IPS DF 6.9 (cell line): ENCODE measurements around the gene NCAM2.
A peak's percentile ranks its signal among the peaks of the same experiment; 100 is the strongest.

ENCODE experiments used
- DNase-seq: peaks from one replicate; pipeline ENCODE4 v3.0.0-alpha.2; 2013; ENCODE audit warnings: low read depth, low spot score
- H3K27ac ChIP-seq: one replicate; pipeline ENCODE4 v1.5.1; 2013; ENCODE audit warnings: low read length, control low read depth
- H3K27me3 ChIP-seq: 2 replicates; pipeline ENCODE4 v1.6.1; 2013; ENCODE audit warnings: mild to moderate bottlenecking, low read length; ENCODE audit not compliant: control insufficient read depth, insufficient read depth
- H3K36me3 ChIP-seq: 2 replicates; pipeline ENCODE4 v1.6.1; 2013; ENCODE audit warnings: low read length; ENCODE audit not compliant: control insufficient read depth, insufficient read depth
- H3K4me1 ChIP-seq: 2 replicates; pipeline ENCODE4 v1.6.1; 2013; ENCODE audit warnings: low read length; ENCODE audit not compliant: control insufficient read depth, insufficient read depth
- H3K4me3 ChIP-seq: 2 replicates; pipeline ENCODE4 v1.5.1; 2013; ENCODE audit warnings: mild to moderate bottlenecking, low read length
- H3K9me3 ChIP-seq: 2 replicates; pipeline ENCODE4 v1.6.1; 2013; ENCODE audit warnings: low read length, inconsistent platforms; ENCODE audit not compliant: control insufficient read depth, insufficient read depth
- WGBS: extraction: QIAGEN DNeasy Blood & Tissue Kit; methylation state at CpG from one replicate; pipeline ENCODE4 v1.1.7; 2013; ENCODE audit warnings: mixed read lengths, missing lambda C conversion rate; ENCODE audit not compliant: insufficient read length, insufficient coverage; 5-methylcytosine and 5-hydroxymethylcytosine counted together

The NCAM2 gene

GRCh38 chr21:20997636-20998455 is at the start of gene NCAM2:
Gene NCAM2, plus strand, starts transcription at chr21:20998409.
- peaks cover 7% of the 10 kb centered on the region; the same call in 1 of the 2 replicates for H3K27me3 ChIP-seq
- no peaks in the 10 kb centered on the region for H3K9me3 ChIP-seq
- no peaks in the 10 kb centered on the region for H3K36me3 ChIP-seq
- no peak within 1 kb of the TSS for H3K27ac ChIP-seq
- H3K4me3 ChIP-seq, result peak within 1 kb of the TSS; percentile 71; the same call in 1 of the 2 replicates
- WGBS, result no CpG with 5 or more reads among the region's 86 CpGs
- no peak for DNase-seq
- H3K4me1 ChIP-seq, result no peaks in the 10 kb centered on the region; the same call in 1 of the 2 replicates

- no peaks in the 10 kb centered on the region for H3K36me3 ChIP-seq
- H3K27me3 ChIP-seq, result no peaks in the 10 kb centered on the region
- WGBS, result no CpG with 5 or more reads among the region's 4 CpGs
- no peaks in the 10 kb centered on the region for H3K4me1 ChIP-seq
- DNase-seq, result no peak
- H3K9me3 ChIP-seq, result no peaks in the 10 kb centered on the region
- H3K4me3 ChIP-seq, result no peak overlapping the region
- no peak overlapping the region for H3K27ac ChIP-seq
These were observed 48.3 kb upstream of the NCAM2 start for GRCh38 chr21:20949884-20950283.

GRCh38 chr21:20965816-20966215 is 32.4 kb upstream of the NCAM2 start:
- Histone ChIP-seq H3K36me3 (no peaks in the 10 kb centered on the region), H3K9me3 (no peaks in the 10 kb centered on the region), H3K4me1 (no peaks in the 10 kb centered on the region), H3K27me3 (no peaks in the 10 kb centered on the region), H3K27ac (no peak overlapping the region), H3K4me3 (no peak overlapping the region)
- no peak for DNase-seq
- no CpG with 5 or more reads among the region's 1 CpG for WGBS

GRCh38 chr21:20968391-20968790 is 29.8 kb upstream of the NCAM2 start:
- WGBS, result no CpG with 5 or more reads among the region's 4 CpGs
- Histone ChIP-seq H3K4me3 (no peak overlapping the region), H3K36me3 (no peaks in the 10 kb centered on the region), H3K27ac (no peak overlapping the region), H3K9me3 (no peaks in the 10 kb centered on the region), H3K4me1 (no peaks in the 10 kb centered on the region), H3K27me3 (no peaks in the 10 kb centered on the region)
- DNase-seq, result no peak

- Histone ChIP-seq H3K4me3 (no peak overlapping the region), H3K36me3 (no peaks in the 10 kb centered on the region), H3K4me1 (no peaks in the 10 kb centered on the region), H3K27me3 (no peaks in the 10 kb centered on the region), H3K9me3 (no peaks in the 10 kb centered on the region), H3K27ac (no peak overlapping the region)
- DNase-seq, result no peak
- WGBS, result no CpG with 5 or more reads among the region's 1 CpG
These were observed 27.5 kb upstream of the NCAM2 start for GRCh38 chr21:20970691-20971090.

- no peaks in the 10 kb centered on the region for H3K4me1 ChIP-seq
- no peak overlapping the region for H3K4me3 ChIP-seq
- no peaks in the 10 kb centered on the region for H3K27me3 ChIP-seq
- no peaks in the 10 kb centered on the region for H3K9me3 ChIP-seq
- WGBS, result no CpG with 5 or more reads among the region's 2 CpGs
- DNase-seq, result peak; percentile 18
- H3K36me3 ChIP-seq, result no peaks in the 10 kb centered on the region
- H3K27ac ChIP-seq, result no peak overlapping the region
These were observed 26.8 kb upstream of the NCAM2 start for GRCh38 chr21:20971296-20971921.

- no peak overlapping the region for H3K4me3 ChIP-seq
- peaks cover 7% of the 10 kb centered on the region; the same call in 1 of the 2 replicates for H3K27me3 ChIP-seq
- H3K4me1 ChIP-seq, result no peaks in the 10 kb centered on the region; the same call in 1 of the 2 replicates
- no peaks in the 10 kb centered on the region for H3K9me3 ChIP-seq
- no peak for DNase-seq
- no peaks in the 10 kb centered on the region for H3K36me3 ChIP-seq
- H3K27ac ChIP-seq, result no peak overlapping the region
- WGBS, result 100% methylated on average over 1 of the region's 7 CpGs
These were observed 3.4 kb upstream of the NCAM2 start for GRCh38 chr21:20994790-20995189.

GRCh38 chr21:20996421-20997310 is 1.5 kb upstream of the NCAM2 start:
- H3K4me3 ChIP-seq, result no peak overlapping the region; the same call in 1 of the 2 replicates

GRCh38 chr21:20997311-20997635 is 936 bp upstream of the NCAM2 start:
- no peaks in the 10 kb centered on the region; the same call in 1 of the 2 replicates for H3K4me1 ChIP-seq
- H3K36me3 ChIP-seq, result no peaks in the 10 kb centered on the region
- H3K27ac ChIP-seq, result no peak overlapping the region
- H3K9me3 ChIP-seq, result no peaks in the 10 kb centered on the region
- no peak for DNase-seq
- no CpG with 5 or more reads among the region's 20 CpGs for WGBS
- peak overlapping the region; percentile 19; the same call in 1 of the 2 replicates for H3K4me3 ChIP-seq
- H3K27me3 ChIP-seq, result peaks cover 7% of the 10 kb centered on the region; the same call in 1 of the 2 replicates

More at GRCh38 chr21:20996421-20997310, 1.5 kb upstream of the NCAM2 start:
- H3K27ac ChIP-seq, result no peak overlapping the region
- no CpG with 5 or more reads among the region's 27 CpGs for WGBS
- no peaks in the 10 kb centered on the region; the same call in 1 of the 2 replicates for H3K4me1 ChIP-seq
- DNase-seq, result no peak
- no peaks in the 10 kb centered on the region for H3K36me3 ChIP-seq
- H3K9me3 ChIP-seq, result no peaks in the 10 kb centered on the region
- peaks cover 7% of the 10 kb centered on the region; the same call in 1 of the 2 replicates for H3K27me3 ChIP-seq

GRCh38 chr21:20998456-20998789 is 214 bp downstream of the NCAM2 start:
- H3K4me3 ChIP-seq, result peak overlapping the region; percentile 71; the same call in 1 of the 2 replicates

More at GRCh38 chr21:20998456-20998789, 214 bp downstream of the NCAM2 start:
- no peaks in the 10 kb centered on the region for H3K9me3 ChIP-seq
- DNase-seq, result no peak
- H3K27me3 ChIP-seq, result peaks cover 7% of the 10 kb centered on the region; the same call in 1 of the 2 replicates
- no peaks in the 10 kb centered on the region for H3K36me3 ChIP-seq
- no CpG with 5 or more reads among the region's 14 CpGs for WGBS
- H3K27ac ChIP-seq, result no peak overlapping the region
- H3K4me1 ChIP-seq, result no peaks in the 10 kb centered on the region; the same call in 1 of the 2 replicates
